Islet of Langerhans (tissue), 1 donor: ENCODE measurements around the gene KCNJ6.
"Not testable (repeated sequence)": the region's sequence is repeated elsewhere in the genome, so short reads cannot be mapped to it uniquely, and the experiment has no call there.

Source experiments
- FAIRE-seq: peaks from one replicate; lab custom pipeline; 2011; peaks lifted over from hg19 to GRCh38; lab: Jason Lieb, UNC

Gene KCNJ6, protein sequence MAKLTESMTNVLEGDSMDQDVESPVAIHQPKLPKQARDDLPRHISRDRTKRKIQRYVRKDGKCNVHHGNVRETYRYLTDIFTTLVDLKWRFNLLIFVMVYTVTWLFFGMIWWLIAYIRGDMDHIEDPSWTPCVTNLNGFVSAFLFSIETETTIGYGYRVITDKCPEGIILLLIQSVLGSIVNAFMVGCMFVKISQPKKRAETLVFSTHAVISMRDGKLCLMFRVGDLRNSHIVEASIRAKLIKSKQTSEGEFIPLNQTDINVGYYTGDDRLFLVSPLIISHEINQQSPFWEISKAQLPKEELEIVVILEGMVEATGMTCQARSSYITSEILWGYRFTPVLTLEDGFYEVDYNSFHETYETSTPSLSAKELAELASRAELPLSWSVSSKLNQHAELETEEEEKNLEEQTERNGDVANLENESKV

DNA sequence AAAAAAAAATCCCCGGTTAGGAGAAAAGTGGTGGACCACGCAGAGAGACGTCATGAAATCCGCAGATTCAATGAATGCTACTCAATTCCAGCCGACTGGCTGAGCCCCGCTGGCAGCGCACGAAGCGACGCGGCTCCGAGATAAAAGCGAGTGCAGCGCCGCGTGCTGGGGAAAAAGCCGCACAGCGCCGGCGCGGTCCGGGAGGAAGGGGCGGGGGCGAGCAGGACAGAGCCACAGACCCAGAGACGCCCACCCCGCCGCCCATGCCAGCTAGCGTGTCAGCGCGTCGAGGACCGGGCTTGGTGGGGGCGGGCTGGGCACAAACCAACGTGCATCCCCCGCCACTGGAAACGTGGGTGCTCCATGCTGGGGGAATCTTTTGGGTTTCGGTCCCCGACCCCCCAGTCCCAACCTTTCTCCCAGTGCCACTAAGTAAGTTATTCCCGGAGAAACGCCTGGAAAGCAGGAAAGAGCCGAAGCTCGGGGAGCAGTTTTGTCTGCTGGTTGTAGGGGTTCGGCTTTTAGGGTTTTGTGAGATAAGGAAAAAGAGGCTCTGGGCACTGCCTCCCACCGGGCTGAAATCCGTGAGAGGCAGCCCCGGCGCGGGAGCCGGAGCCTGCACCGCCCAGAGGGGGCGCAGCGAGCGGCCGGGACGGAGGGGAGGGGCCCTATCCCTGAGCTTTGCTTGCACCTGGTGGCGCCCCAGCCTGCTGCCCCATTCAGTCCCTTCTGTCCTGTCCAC, at the start of gene KCNJ6:
KCNJ6 (minus strand) TSS at position 148 of the 742 bp plus-strand sequence. CDS start 75,775 bp downstream, outside the sequence.
- no peak for FAIRE-seq

GRCh38 chr21:37965088-37965805, 49.0 kb upstream of the KCNJ6 start:
- FAIRE-seq = no peak

GRCh38 chr21:37958537-37958936, 42.3 kb upstream of the KCNJ6 start:
- no peak for FAIRE-seq

- no peak for FAIRE-seq
Observed at GRCh38 chr21:37956772-37957171, 40.5 kb upstream of the KCNJ6 start.

- no peak for FAIRE-seq
Observed at GRCh38 chr21:37945036-37945435, 28.8 kb upstream of the KCNJ6 start.

- no peak for FAIRE-seq
Observed at GRCh38 chr21:37944496-37944895, 28.2 kb upstream of the KCNJ6 start.

GRCh38 chr21:37940691-37941090, 24.4 kb upstream of the KCNJ6 start:
- FAIRE-seq = no peak

DNA sequence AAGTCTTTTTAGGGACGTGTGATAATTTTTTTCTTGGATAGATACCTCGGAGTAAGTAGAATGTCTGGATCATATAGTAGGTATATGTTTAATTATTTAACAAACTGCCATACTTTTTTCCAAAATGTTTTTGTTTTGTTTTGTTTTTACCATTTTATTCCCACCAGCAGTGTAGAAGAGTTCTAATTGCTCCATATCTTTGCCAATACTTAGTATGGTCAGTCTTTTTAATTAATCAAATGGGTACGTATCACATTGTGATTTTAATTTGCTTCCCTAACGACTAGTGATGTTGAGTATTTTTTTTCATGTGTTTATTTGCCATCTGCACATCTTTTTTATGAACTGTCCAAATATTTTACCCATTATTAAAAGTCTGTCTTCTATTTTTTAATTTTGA, 23.6 kb upstream of the KCNJ6 start:
- FAIRE-seq = no peak

DNA sequence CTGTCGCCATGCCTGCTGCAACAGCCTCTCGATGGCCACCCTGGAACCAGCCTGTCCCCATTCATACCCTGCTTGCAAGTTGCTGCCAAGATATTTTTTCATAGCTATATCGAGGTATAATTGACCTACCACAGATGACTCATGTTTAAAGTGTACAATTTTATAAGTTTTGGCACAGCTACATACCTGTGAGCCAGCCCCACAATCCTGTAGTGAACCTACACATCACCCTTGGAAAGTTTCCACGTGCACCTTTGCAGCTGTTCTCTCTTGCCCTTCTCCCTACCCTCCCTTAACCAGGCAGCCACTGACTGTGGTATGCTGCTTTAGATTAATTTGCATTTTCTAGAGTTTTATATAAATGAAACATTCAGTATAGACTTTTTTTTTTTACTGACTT, 23.0 kb upstream of the KCNJ6 start:
- no peak for FAIRE-seq

DNA sequence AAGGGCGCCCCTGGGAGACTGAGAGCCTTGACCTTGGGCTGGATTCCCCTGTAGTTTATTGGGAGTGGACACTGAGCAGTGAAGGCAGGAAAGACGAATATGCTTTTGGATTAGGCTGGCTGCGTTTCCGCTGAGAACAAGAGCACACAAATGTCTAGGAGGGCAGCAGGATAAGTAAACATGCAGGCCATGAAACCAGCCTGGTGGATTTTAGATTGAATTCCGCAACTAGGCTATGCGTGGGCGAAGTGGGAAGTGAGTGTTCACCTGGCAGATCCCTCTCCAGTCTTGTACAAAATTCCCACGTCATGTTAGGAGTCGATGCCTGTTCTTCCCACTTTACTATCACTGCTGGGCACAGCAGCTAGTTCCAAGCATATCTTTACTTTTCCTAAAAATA, 21.4 kb upstream of the KCNJ6 start:
- no peak for FAIRE-seq

DNA sequence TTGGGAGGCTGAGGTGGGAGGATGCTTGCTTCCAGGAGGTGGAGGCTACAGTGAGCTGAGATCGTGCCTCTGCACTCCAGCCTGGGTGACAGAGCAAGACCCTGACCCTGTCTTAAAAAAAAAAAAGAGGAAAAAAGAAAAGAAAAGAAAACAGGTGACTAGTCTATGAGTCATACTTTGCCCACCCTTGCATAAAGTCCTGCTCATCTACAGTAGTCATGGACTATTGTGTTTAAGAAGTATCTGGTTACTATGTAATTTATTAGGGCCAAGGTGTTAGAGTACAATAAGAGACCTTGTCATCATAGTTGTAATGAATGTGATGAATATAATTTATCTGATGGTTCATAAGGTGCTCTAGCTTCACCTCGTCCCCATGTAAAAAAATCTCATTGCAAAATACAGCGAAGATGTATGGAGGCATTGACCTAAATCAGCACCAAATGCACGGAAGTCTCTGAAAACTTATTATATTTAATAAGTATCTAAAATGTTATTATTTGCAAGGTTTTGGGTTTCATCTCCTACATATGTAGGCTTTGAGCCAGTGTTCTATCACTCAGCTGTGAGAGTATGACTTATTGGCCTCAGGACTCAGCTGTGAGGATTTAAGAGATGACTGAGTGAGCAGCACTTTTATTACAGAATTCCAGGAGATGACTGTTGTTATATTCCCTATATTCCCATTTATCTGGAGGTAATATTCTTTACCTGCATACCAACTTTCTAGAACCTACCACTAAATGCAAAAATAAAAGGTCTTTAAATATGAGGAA, 19.9 kb upstream of the KCNJ6 start:
- no peak for FAIRE-seq

- FAIRE-seq = no peak
Observed at GRCh38 chr21:37932936-37933335, 16.7 kb upstream of the KCNJ6 start.

- FAIRE-seq = no peak
Observed at GRCh38 chr21:37927711-37928110, 11.5 kb upstream of the KCNJ6 start.

- no peak for FAIRE-seq
Observed at GRCh38 chr21:37921091-37921490, 4.8 kb upstream of the KCNJ6 start.

GRCh38 chr21:37920302-37920701, 4.0 kb upstream of the KCNJ6 start:
- FAIRE-seq = not testable (repeated sequence)

- no peak for FAIRE-seq
Observed at GRCh38 chr21:37917612-37918011, 1.4 kb upstream of the KCNJ6 start.

DNA sequence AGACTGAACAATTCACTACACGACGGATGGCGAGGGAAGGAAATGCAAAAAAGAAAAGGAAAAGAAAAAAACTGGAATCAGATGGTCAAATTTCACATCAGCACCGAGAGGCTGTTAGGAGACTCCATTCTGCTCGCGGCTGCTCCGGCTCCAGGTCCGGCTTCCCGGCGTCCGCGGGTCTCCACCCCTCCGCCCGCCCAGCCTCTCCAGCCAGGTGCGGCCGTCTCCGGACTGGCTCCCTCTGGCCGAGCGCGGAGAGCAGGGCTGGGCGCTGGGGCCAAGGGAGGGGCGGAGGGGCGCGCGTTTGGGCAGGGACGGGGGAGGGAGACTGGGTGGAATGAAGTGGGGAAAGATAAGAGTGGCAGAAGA, 332 bp downstream of the KCNJ6 start:
- FAIRE-seq = no peak

- FAIRE-seq = no peak
Observed at GRCh38 chr21:37915497-37915911, 753 bp downstream of the KCNJ6 start.

DNA sequence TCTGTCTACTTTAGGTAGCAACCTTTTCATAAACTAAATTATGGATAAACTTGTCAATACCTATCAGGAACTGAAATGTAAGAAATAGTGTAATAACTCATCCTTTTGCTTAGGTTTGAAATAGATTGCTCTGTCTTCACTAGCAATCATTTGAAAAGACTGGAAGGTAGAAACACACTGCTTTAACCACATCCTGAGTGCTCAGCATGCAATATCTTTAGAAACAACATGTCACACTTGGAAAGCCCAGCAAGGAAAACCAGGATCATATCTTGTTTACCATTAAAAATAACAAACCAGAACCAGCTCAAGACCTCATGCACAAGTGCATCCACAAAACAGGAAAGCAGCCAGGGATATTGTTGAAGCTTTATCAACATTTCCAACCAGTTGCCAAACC, 3.6 kb downstream of the KCNJ6 start:
- FAIRE-seq = no peak

GRCh38 chr21:37909936-37910335, 6.3 kb downstream of the KCNJ6 start:
- no peak for FAIRE-seq

DNA sequence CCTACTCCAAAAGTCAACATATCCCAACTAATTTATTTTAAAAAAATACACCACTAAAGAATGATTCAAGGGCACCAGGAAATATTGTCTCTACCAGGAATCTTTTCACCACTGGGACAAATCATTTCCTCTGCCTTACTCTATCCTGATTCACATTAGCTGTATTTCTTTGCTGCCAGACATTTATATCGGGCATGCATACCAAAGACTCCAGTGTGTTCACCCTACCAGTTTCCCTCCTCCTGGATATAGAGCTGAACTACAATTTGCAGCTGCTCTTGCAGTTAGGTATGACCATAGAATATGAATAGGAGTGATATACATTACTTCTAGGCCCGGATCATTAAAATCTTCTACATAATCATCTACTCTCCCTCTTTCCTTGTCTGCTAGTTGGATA, 7.6 kb downstream of the KCNJ6 start:
- FAIRE-seq = no peak

- no peak for FAIRE-seq
Observed at GRCh38 chr21:37907076-37907475, 9.2 kb downstream of the KCNJ6 start.
